ENCODE results near the gene MUC20. TPM values are rescaled to one million over a fixed set of nuclear protein-coding genes. Genes with fewer than 3 reads are reported as not detected.

MUC20 gene
- total RNA-seq, 2 donors from 2014 or later, result 3.4 to 5.0 TPM

DNA sequence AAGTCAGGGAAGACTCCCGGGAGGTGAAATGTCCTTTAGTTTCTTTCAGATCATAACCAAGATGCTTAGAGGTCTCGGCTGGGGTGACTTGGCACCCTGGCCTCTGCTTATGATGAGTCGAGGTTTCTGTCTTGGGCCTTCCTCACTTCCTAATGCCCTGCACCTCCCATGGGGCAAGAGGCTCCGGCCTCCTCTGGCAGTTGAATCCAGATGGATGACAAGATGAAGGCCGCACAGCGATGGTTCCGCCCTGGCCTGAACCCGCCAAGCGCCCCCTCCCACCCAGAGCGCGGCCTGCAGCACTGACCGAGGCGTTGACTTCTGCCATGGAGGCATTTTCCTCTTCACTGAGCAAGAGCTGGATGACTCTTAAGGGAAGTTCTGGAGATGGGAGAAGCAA lies 31.3 kb downstream of the MUC20 start:
- DNase-seq (ENCODE audit: low spot score), result no peak
- Histone ChIP-seq H3K27me3 (no peaks in the 10 kb centered on the region), H3K9me3 (no peaks in the 10 kb centered on the region)

GRCh38 chr3:195752546-195753331 lies 32.0 kb downstream of the MUC20 start:
- no peak overlapping the region for H3K27ac ChIP-seq
- H3K36me3 ChIP-seq, result no peaks in the 10 kb centered on the region
- peaks cover 0 to 8% of the 10 kb centered on the region in 2 donors for H3K4me1 ChIP-seq
- no peaks in the 10 kb centered on the region for H3K9me3 ChIP-seq
- DNase-seq (ENCODE audit: low spot score), result no peak
- H3K27me3 ChIP-seq, result no peaks in the 10 kb centered on the region
- no peak overlapping the region for H3K4me3 ChIP-seq
- no peak for TF ChIP-seq CTCF (IDR thresholded peaks at IDR 0.05)

More for the DNA sequence above, 31.3 kb downstream of the MUC20 start:
- Histone ChIP-seq H3K4me3 (no peak overlapping the region), H3K27ac (no peak overlapping the region), H3K4me1 (peaks cover 0 to under 1% of the 10 kb centered on the region in 2 donors), H3K36me3 (no peaks in the 10 kb centered on the region)
- no peak for TF ChIP-seq CTCF (IDR thresholded peaks at IDR 0.05)

GRCh38 chr3:195753581-195753980 lies 32.8 kb downstream of the MUC20 start:
- Histone ChIP-seq H3K27me3 (no peaks in the 10 kb centered on the region), H3K4me3 (no peak overlapping the region), H3K27ac (no peak overlapping the region), H3K36me3 (no peaks in the 10 kb centered on the region), H3K4me1 (peaks cover 0 to 10% of the 10 kb centered on the region in 2 donors), H3K9me3 (no peaks in the 10 kb centered on the region)
- TF ChIP-seq CTCF (IDR thresholded peaks at IDR 0.05), result no peak
- no peak for DNase-seq (ENCODE audit: low spot score)

DNA sequence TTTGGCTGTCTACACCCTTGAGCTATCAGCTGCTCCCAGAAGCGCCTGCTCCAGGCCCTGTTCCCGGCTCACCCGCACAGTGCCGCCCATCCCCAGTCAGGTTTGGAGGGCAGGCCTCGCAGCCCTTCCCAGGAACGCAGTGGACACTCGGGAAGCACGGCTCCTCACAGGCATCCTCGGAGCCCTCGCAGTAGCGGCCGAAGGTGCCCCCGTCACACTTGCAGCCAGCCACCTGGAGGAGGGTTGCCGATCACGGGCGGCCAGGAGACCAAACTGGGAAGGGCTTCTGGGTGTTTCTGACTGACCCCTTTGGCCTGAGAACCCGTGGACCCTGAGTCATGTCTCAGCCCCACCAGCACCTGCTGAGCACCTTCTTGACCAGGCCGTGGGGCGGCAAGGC lies 33.4 kb downstream of the MUC20 start:
- Histone ChIP-seq H3K27ac (no peak overlapping the region), H3K27me3 (no peaks in the 10 kb centered on the region), H3K4me3 (no peak overlapping the region), H3K36me3 (no peaks in the 10 kb centered on the region), H3K4me1 (peaks cover 0 to 10% of the 10 kb centered on the region in 2 donors), H3K9me3 (no peaks in the 10 kb centered on the region)
- no peak for DNase-seq (ENCODE audit: low spot score)
- no peak for TF ChIP-seq CTCF (IDR thresholded peaks at IDR 0.05)

DNA sequence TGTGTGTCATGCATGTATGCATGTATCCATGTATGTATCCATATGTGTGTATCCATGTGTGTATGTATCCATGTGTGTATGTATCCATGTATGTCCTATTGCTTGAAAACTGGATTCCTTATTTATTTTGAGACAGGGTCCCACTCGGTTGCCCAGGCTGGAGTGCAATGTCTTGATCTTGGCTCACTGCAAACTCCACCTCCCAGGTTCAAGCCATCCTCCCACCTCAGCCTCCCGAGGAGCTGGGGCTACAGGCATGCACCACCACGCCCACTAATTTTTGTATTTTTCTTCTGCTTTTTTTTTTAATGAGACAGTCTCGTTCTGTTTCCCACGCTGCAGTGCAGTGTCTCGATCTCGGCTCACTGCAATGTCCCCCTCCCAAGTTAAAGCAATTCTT lies 34.1 kb downstream of the MUC20 start:
- H3K36me3 ChIP-seq, result no peaks in the 10 kb centered on the region
- no peak for TF ChIP-seq CTCF (IDR thresholded peaks at IDR 0.05)
- DNase-seq (ENCODE audit: low spot score), result no peak
- no peak overlapping the region for H3K27ac ChIP-seq
- H3K4me3 ChIP-seq, result no peak overlapping the region
- H3K9me3 ChIP-seq, result no peaks in the 10 kb centered on the region
- no peaks in the 10 kb centered on the region for H3K27me3 ChIP-seq
- H3K4me1 ChIP-seq, result peaks cover 0 to 10% of the 10 kb centered on the region in 2 donors

DNA sequence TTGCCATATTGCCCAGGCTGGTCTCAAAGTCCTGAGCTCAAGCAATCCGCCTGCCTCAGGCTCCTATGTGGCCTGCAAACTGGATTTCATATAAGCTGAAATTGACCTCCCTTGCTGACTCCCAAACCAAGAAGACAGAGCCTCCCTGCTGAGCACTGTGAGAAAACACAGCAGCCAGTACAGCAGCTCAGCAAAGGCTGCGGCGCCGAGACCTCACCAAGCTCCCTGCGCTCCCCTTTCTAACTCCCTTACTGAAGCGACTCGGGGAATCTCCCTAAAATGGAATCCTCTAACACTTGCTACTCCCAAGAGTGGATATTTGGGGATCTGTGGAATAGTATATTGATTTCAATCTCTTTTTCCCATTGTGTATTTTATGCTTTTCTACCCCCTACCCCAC lies 34.6 kb downstream of the MUC20 start:
- no peak overlapping the region for H3K27ac ChIP-seq
- DNase-seq (ENCODE audit: low spot score), result no peak
- peaks cover 0 to 10% of the 10 kb centered on the region in 2 donors for H3K4me1 ChIP-seq
- no peaks in the 10 kb centered on the region for H3K9me3 ChIP-seq
- TF ChIP-seq CTCF (IDR thresholded peaks at IDR 0.05), result no peak
- no peak overlapping the region for H3K4me3 ChIP-seq
- H3K36me3 ChIP-seq, result no peaks in the 10 kb centered on the region
- H3K27me3 ChIP-seq, result no peaks in the 10 kb centered on the region

All from right atrium auricular region (tissue), 2 donors.